BLaER1 treated with 17β-estradiol and CSF1 and Interleukin-3, amounts not matched to agents 10 nM and 100 nM (cell line): ENCODE measurements around the gene EPB41L4A.

Experiments used
- H3K27ac ChIP-seq, 11 experiments: shearing (Covaris generic); formaldehyde crosslinking; 2 replicates each; pipeline ENCODE4 v1.8.1; 2022
- H3K27me3 ChIP-seq, 11 experiments: shearing (Covaris generic); formaldehyde crosslinking; 2 replicates each; pipeline ENCODE4 v1.8.1; 2022
- H3K36me3 ChIP-seq, 11 experiments: shearing (Covaris generic); formaldehyde crosslinking; 2 replicates each; pipeline ENCODE4 v1.8.1; 2022
- H3K4me1 ChIP-seq, 10 experiments: shearing (Covaris generic); formaldehyde crosslinking; 2 replicates each; pipeline ENCODE4 v1.8.1; 2022
- H3K4me2 ChIP-seq, 11 experiments: shearing (Covaris generic); formaldehyde crosslinking; 2 replicates each; pipeline ENCODE4 v1.8.1; 2022
- H3K4me3 ChIP-seq, 10 experiments: shearing (Covaris generic); formaldehyde crosslinking; 2 replicates each; pipeline ENCODE4 v1.8.1; 2022
- H3K9ac ChIP-seq, 11 experiments: shearing (Covaris generic); formaldehyde crosslinking; 2 replicates each; pipeline ENCODE4 v1.8.1; 2022
- H3K9me3 ChIP-seq, 11 experiments: shearing (Covaris generic); formaldehyde crosslinking; replicated peaks in 1 of 11; 2 replicates each; pipeline ENCODE4 v1.8.1; 2022
- H4K20me1 ChIP-seq, 11 experiments: shearing (Covaris generic); formaldehyde crosslinking; 2 replicates each; pipeline ENCODE4 v1.8.1; 2022
- Cebpa-rat ChIP-seq, 11 experiments: shearing (Covaris generic); IDR thresholded peaks; 2 replicates each; pipeline ENCODE4 v1.8.1; 2022

EPB41L4A gene

DNA sequence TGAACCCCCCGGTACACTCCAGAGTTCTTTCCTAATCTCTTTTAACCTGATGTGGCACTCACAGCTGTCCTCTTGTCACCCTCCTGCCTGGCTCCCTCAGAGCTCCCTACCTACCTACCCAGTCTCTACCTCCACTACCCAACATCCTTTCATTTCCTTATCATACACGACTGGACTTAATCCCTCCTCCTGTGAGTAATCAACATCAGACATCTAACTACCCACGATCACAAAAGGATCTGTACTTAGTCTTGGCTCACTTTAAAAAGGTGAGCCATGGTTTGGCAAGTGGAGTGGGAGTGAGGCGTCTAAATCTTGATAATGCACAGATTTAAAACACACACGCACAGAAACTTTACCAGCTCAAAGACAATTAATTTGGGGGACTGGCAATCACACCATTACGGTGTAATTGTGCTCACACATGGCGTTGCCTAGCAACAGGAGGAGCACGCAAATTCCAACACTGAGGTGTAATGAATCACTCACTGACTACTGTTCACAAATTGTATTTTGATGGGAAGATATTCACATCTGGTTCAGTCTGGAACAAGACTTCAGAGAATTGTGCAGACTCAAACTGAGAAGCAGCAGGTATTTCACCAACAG, 235.9 kb downstream of the EPB41L4A start:
- no peaks in the 10 kb centered on the region for H3K36me3 ChIP-seq
- no peaks in the 10 kb centered on the region for H3K9me3 ChIP-seq
- no peak overlapping the region for H3K9ac ChIP-seq
- no peaks in the 10 kb centered on the region for H4K20me1 ChIP-seq
- TF ChIP-seq Cebpa-rat (IDR thresholded peaks at IDR 0.05) = no peak
- no peak overlapping the region for H3K4me3 ChIP-seq
- H3K27me3 ChIP-seq = no peaks in the 10 kb centered on the region
- no peaks in the 10 kb centered on the region for H3K4me1 ChIP-seq
- H3K4me2 ChIP-seq = no peak overlapping the region
- H3K27ac ChIP-seq = no peak overlapping the region

DNA sequence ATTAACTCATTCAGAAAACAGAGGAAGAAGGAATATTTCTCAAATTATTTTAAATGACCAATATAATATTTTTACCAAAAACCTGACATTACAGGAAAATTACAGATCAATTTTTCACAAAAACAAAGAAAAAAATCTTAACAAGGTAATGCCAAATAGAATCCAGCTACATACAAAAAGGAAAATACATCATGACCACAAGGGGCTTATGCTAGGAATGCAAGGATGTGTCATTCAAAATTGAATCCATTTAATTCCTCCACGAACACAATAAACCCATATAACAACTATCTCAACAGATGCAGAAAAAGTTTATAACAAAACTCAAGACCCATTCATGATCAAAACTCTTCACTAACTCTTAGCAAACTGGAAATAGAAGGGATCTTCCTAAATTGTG, 239.8 kb downstream of the EPB41L4A start:
- H3K27ac ChIP-seq = no peak overlapping the region
- no peaks in the 10 kb centered on the region for H3K36me3 ChIP-seq
- H3K9me3 ChIP-seq = no peaks in the 10 kb centered on the region
- no peaks in the 10 kb centered on the region for H3K4me1 ChIP-seq
- H3K9ac ChIP-seq = no peak overlapping the region
- TF ChIP-seq Cebpa-rat (IDR thresholded peaks at IDR 0.05) = no peak
- no peak overlapping the region for H3K4me2 ChIP-seq
- H3K4me3 ChIP-seq = no peak overlapping the region
- no peaks in the 10 kb centered on the region for H3K27me3 ChIP-seq
- no peaks in the 10 kb centered on the region for H4K20me1 ChIP-seq

DNA sequence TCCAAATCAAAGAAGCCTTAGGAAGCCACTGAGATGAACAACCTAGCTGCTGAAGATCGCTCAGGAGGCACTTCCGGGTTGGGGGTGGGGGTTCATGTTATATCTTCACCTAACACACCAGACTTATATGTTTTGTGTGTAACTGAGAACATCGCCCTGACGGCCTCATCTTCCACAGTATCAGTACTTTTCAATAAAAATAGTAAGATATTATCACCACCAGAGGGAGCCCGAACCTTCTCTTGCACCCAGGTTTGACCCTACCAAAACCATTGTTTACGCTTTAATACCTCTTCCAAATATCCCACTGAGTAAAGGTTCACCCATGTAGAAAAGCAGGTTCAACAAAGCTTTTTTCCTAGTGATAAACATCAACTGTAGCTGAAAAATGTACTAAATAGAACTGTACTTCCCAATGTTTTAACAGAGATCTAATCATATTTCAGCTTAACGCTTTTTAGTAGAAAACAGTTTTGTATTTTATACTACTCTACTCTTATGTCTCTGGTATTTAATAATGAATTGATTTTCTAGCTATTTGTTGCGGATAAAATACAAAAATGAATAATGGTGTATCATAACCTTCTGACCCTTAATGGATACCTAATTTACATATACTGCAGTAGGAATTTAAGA, 244.0 kb downstream of the EPB41L4A start:
- H3K36me3 ChIP-seq = no peaks in the 10 kb centered on the region
- no peaks in the 10 kb centered on the region for H4K20me1 ChIP-seq
- H3K4me3 ChIP-seq = no peak overlapping the region
- no peak overlapping the region for H3K9ac ChIP-seq
- H3K4me2 ChIP-seq = no peak overlapping the region
- no peak overlapping the region for H3K27ac ChIP-seq
- H3K4me1 ChIP-seq = no peaks in the 10 kb centered on the region
- TF ChIP-seq Cebpa-rat (IDR thresholded peaks at IDR 0.05) = no peak
- no peaks in the 10 kb centered on the region for H3K27me3 ChIP-seq
- H3K9me3 ChIP-seq = no peaks in the 10 kb centered on the region

DNA sequence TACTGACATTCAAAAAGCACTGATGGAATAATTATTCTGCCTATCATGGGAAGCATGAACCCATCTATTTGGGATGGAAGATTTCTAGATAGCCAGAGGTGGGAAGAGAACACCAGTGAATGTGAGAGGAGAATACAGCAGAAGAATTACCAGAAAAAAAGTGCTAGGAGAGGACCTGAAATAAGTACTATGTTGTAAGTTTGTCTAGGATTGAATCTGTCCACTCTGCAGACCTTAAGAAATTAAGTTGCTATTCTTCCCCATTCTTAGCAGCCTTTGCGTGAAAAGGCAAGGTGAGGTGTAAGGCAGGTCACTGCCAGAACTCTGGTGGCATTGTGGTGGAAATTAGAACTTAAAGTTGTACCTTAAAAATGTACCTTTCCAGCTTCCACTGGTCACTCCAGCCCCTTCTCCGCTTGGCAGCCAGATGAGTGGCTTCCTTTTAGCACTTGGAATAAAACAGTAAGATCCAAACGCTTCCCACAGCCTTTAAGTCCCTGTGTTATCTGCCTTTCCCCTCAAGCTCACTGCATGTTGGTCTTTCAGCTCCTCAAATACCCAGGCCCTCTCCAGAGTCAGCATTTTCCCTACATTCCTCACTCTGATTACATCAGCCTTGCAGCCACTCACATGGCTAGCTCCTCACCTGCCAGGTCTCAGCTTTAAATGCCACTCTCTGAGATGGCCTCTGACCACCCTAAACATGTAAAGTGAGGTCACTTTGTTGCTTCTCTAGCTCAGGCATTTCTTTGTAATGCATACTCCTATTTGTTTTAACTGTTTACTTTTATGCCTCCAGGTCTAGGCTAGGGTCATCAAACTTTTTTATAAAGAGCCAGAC, 253.0 kb downstream of the EPB41L4A start:
- TF ChIP-seq Cebpa-rat (IDR thresholded peaks at IDR 0.05) = no peak
- Histone ChIP-seq H4K20me1 (peaks cover 16 to 77% (median 53%) of the 10 kb centered on the region in 11 experiments; a peak in 21 of 22 replicates), H3K9ac (no peak overlapping the region), H3K9me3 (no peaks in the 10 kb centered on the region), H3K27me3 (no peaks in the 10 kb centered on the region), H3K4me2 (no peak overlapping the region), H3K27ac (no peak overlapping the region), H3K4me1 (peaks cover 12 to 20% (median 17%) of the 10 kb centered on the region in 10 experiments), H3K4me3 (no peak overlapping the region), H3K36me3 (peaks cover 54 to 76% (median 68%) of the 10 kb centered on the region in 11 experiments)

DNA sequence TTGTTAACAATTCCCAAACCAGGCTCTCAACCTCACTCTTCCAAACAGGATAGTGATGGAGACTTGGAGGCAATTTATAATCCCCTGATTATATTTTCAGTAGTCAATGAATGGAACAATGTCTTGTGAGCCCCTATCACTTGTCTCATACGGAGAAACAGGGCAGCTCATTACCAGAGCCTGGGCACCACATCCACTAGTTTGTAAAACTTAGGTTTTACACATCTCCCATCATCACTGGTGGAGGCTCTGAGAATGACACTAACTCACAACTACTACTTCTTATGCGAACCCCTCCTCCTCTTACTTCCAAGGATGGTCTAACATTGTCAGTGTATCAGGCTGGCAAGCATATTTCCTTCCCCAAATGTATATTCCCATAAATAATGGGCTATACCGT, 253.7 kb downstream of the EPB41L4A start:
- Histone ChIP-seq H3K9ac (no peak overlapping the region), H3K9me3 (no peaks in the 10 kb centered on the region), H4K20me1 (peaks cover 16 to 77% (median 53%) of the 10 kb centered on the region in 11 experiments; a peak in 21 of 22 replicates), H3K36me3 (peaks cover 54 to 76% (median 68%) of the 10 kb centered on the region in 11 experiments), H3K27ac (no peak overlapping the region), H3K4me2 (no peak overlapping the region), H3K4me3 (no peak overlapping the region), H3K27me3 (no peaks in the 10 kb centered on the region), H3K4me1 (peaks cover 12 to 20% (median 18%) of the 10 kb centered on the region in 10 experiments)
- TF ChIP-seq Cebpa-rat (IDR thresholded peaks at IDR 0.05) = no peak

DNA sequence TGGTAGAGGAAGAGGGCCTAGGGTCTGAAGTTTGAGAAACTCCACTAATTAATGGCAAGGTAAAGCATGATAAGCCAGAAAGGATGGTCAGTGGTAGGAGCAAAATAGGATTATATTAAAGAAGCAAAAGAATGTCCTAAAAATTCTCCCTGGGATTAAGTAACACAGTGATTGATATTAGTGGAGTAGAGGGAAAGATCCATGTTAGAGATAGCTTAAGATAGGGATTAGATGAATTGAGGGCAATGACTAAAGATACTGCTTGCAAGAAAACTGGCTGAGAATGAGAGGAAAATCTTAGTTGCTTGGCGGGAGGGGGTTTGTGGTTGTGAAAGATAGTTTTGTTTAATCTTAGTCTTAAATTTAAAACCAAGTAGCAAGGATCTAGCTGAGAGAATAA, 255.6 kb downstream of the EPB41L4A start:
- Histone ChIP-seq H3K4me2 (peak overlapping the region in 9 of 11 experiments; percentile 77 to 91 (median 87); a peak in 15 of 22 replicates), H3K27me3 (no peaks in the 10 kb centered on the region), H4K20me1 (peaks cover 16 to 70% (median 53%) of the 10 kb centered on the region in 11 experiments; a peak in 21 of 22 replicates), H3K4me3 (peak overlapping the region in 3 of 10 experiments; percentile 78 to 94 (median 82); a peak in 3 of 20 replicates), H3K27ac (no peak overlapping the region), H3K4me1 (peaks cover 12 to 24% (median 19%) of the 10 kb centered on the region in 10 experiments), H3K9me3 (no peaks in the 10 kb centered on the region), H3K9ac (peak overlapping the region in 7 of 11 experiments; percentile 91 to 97 (median 95); a peak in 8 of 22 replicates), H3K36me3 (peaks cover 54 to 70% (median 64%) of the 10 kb centered on the region in 11 experiments)
- no peak for TF ChIP-seq Cebpa-rat (IDR thresholded peaks at IDR 0.05)

DNA sequence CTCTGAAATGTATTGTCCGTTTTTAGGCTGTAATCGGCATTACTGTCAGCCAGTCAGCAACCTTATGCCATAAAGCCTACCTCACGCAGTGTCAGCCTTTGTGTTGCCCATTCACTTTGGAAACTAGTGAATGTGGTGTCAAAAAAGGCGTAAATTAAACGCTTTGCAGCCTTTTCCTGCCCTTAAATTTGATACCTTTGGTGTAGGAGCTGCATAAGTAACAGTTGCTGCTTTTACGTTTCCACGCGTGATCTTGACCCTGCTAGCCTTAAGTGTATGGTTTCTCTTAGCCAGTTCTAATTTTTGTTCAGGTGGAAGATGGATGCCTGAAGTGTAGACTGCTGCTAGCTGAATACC, 257.7 kb downstream of the EPB41L4A start:
- Histone ChIP-seq H3K36me3 (peaks cover 43 to 50% (median 49%) of the 10 kb centered on the region in 11 experiments), H3K9me3 (no peaks in the 10 kb centered on the region), H4K20me1 (peaks cover 16 to 52% (median 48%) of the 10 kb centered on the region in 11 experiments; a peak in 21 of 22 replicates), H3K4me3 (peak overlapping the region; percentile 78 to 94 (median 90)), H3K27me3 (no peaks in the 10 kb centered on the region), H3K4me1 (peaks cover 12 to 24% (median 19%) of the 10 kb centered on the region in 10 experiments), H3K27ac (peak overlapping the region; percentile 87 to 97 (median 94)), H3K4me2 (peak overlapping the region; percentile 77 to 97 (median 88)), H3K9ac (peak overlapping the region; percentile 91 to 98 (median 95))
- no peak for TF ChIP-seq Cebpa-rat (IDR thresholded peaks at IDR 0.05)

DNA sequence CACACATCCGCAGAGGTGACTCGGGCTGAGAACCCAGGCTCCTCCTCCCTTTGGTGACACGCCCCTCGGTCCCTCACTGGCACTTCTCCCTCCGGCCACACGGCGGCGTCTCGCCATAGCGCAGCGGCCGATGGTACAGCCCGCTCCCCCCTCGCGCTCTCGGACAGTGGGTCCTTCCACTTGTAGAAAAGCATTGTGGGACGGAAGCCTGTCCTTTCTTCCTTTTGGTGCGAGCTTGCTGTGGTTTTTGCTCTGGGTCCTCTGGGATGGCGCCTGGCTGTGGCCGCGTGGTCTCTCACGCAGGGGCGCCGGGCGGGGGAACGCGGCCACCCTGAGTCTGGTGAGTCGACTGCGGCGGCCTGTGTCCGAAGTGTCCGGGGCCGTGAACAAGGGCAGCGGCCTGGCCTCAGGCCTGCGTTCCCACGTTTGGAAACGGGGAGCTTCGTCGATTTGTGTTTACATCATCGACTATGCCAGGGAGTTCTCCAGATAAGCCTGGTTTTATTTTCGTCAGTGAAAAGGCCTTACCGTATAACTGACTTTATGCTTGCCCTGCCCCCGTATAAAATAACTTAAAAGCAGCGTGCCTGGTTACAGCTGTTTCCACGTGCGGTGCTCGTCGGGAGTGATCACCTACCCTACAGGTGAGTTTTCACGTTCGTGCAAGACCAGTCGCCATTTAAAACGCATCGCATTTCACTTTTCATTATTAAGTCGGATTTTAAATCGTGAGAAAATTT, 258.3 kb downstream of the EPB41L4A start:
- peak overlapping the region; percentile 87 to 97 (median 94) for H3K27ac ChIP-seq

More for the DNA sequence above, 258.3 kb downstream of the EPB41L4A start:
- Histone ChIP-seq H3K4me2 (peak overlapping the region; percentile 77 to 97 (median 88)), H3K9me3 (no peaks in the 10 kb centered on the region), H3K4me3 (peak overlapping the region; percentile 78 to 94 (median 90)), H3K4me1 (peaks cover 12 to 24% (median 19%) of the 10 kb centered on the region in 10 experiments), H3K9ac (peak overlapping the region; percentile 91 to 98 (median 95)), H3K27me3 (no peaks in the 10 kb centered on the region), H3K36me3 (peaks cover 37 to 44% (median 44%) of the 10 kb centered on the region in 11 experiments), H4K20me1 (peaks cover 16 to 47% (median 43%) of the 10 kb centered on the region in 11 experiments; a peak in 21 of 22 replicates)
- TF ChIP-seq Cebpa-rat (IDR thresholded peaks at IDR 0.05) = no peak
